ENCODE data around the gene PRCP.

PRCP gene

GRCh38 chr11:82892611-82893169 lies 7.5 kb downstream of the PRCP start:
- H3K9ac ChIP-seq (ENCODE audit: low read depth, low read length), result no peak overlapping the region
- H3K27ac ChIP-seq (ENCODE audit: low read depth, low read length), result no peak overlapping the region
- H3K4me1 ChIP-seq (ENCODE audit: insufficient read depth, low read length), result no peaks in the 10 kb centered on the region
- H3K36me3 ChIP-seq (ENCODE audit: insufficient read depth, low read length), result no peaks in the 10 kb centered on the region
- H3K27me3 ChIP-seq (ENCODE audit: insufficient read depth, low read length), result no peaks in the 10 kb centered on the region
- no peaks in the 10 kb centered on the region for H3K9me3 ChIP-seq (ENCODE audit: insufficient read depth, low read depth, low read length)
- 96% methylated on average over 2 of the region's 2 CpGs for WGBS
- no peak overlapping the region for H3K4me3 ChIP-seq (ENCODE audit: low read length)

GRCh38 chr11:82890936-82891335 lies 9.3 kb downstream of the PRCP start:
- H3K4me1 ChIP-seq (ENCODE audit: insufficient read depth, low read length), result no peaks in the 10 kb centered on the region
- H3K9me3 ChIP-seq (ENCODE audit: insufficient read depth, low read depth, low read length), result no peaks in the 10 kb centered on the region
- no peak overlapping the region for H3K9ac ChIP-seq (ENCODE audit: low read depth, low read length)
- H3K27me3 ChIP-seq (ENCODE audit: insufficient read depth, low read length), result no peaks in the 10 kb centered on the region
- H3K27ac ChIP-seq (ENCODE audit: low read depth, low read length), result no peak overlapping the region
- no peak overlapping the region for H3K4me3 ChIP-seq (ENCODE audit: low read length)
- no peaks in the 10 kb centered on the region for H3K36me3 ChIP-seq (ENCODE audit: insufficient read depth, low read length)

GRCh38 chr11:82890002-82890341 lies 10.3 kb downstream of the PRCP start:
- WGBS, result 85% methylated on average over 1 of the region's 1 CpG
- Histone ChIP-seq H3K9me3 (ENCODE audit: insufficient read depth, low read depth, low read length) (no peaks in the 10 kb centered on the region), H3K36me3 (ENCODE audit: insufficient read depth, low read length) (no peaks in the 10 kb centered on the region), H3K4me1 (ENCODE audit: insufficient read depth, low read length) (no peaks in the 10 kb centered on the region), H3K4me3 (ENCODE audit: low read length) (no peak overlapping the region), H3K27ac (ENCODE audit: low read depth, low read length) (no peak overlapping the region), H3K27me3 (ENCODE audit: insufficient read depth, low read length) (no peaks in the 10 kb centered on the region), H3K9ac (ENCODE audit: low read depth, low read length) (no peak overlapping the region; the same call in 1 of the 2 replicates)

GRCh38 chr11:82889133-82890001 lies 10.9 kb downstream of the PRCP start:
- Histone ChIP-seq H3K4me3 (ENCODE audit: low read length) (no peak overlapping the region), H3K36me3 (ENCODE audit: insufficient read depth, low read length) (no peaks in the 10 kb centered on the region)

GRCh38 chr11:82883853-82884252 lies 16.4 kb downstream of the PRCP start:
- Histone ChIP-seq H3K27ac (ENCODE audit: low read depth, low read length) (no peak overlapping the region), H3K27me3 (ENCODE audit: insufficient read depth, low read length) (no peaks in the 10 kb centered on the region), H3K9me3 (ENCODE audit: insufficient read depth, low read depth, low read length) (peaks cover 15% of the 10 kb centered on the region), H3K36me3 (ENCODE audit: insufficient read depth, low read length) (no peaks in the 10 kb centered on the region), H3K9ac (ENCODE audit: low read depth, low read length) (no peak overlapping the region), H3K4me1 (ENCODE audit: insufficient read depth, low read length) (no peaks in the 10 kb centered on the region), H3K4me3 (ENCODE audit: low read length) (no peak overlapping the region)
- WGBS, result 91% methylated on average over 3 of the region's 3 CpGs

More at GRCh38 chr11:82889133-82890001, 10.9 kb downstream of the PRCP start:
- no peaks in the 10 kb centered on the region for H3K9me3 ChIP-seq (ENCODE audit: insufficient read depth, low read depth, low read length)
- H3K27me3 ChIP-seq (ENCODE audit: insufficient read depth, low read length), result no peaks in the 10 kb centered on the region
- 74% methylated on average over 6 of the region's 6 CpGs for WGBS
- H3K27ac ChIP-seq (ENCODE audit: low read depth, low read length), result no peak overlapping the region
- no peaks in the 10 kb centered on the region for H3K4me1 ChIP-seq (ENCODE audit: insufficient read depth, low read length)
- no peak overlapping the region; the same call in 1 of the 2 replicates for H3K9ac ChIP-seq (ENCODE audit: low read depth, low read length)

GRCh38 chr11:82874646-82875523 lies 25.3 kb downstream of the PRCP start:
- no peak overlapping the region for H3K4me3 ChIP-seq (ENCODE audit: low read length)
- 93% methylated on average over 4 of the region's 4 CpGs for WGBS
- no peak overlapping the region for H3K9ac ChIP-seq (ENCODE audit: low read depth, low read length)
- no peaks in the 10 kb centered on the region for H3K36me3 ChIP-seq (ENCODE audit: insufficient read depth, low read length)
- H3K27me3 ChIP-seq (ENCODE audit: insufficient read depth, low read length), result no peaks in the 10 kb centered on the region
- H3K27ac ChIP-seq (ENCODE audit: low read depth, low read length), result no peak overlapping the region
- peaks cover 6% of the 10 kb centered on the region; the same call in 1 of the 2 replicates for H3K4me1 ChIP-seq (ENCODE audit: insufficient read depth, low read length)
- H3K9me3 ChIP-seq (ENCODE audit: insufficient read depth, low read depth, low read length), result no peaks in the 10 kb centered on the region

- WGBS, result 93% methylated on average over 3 of the region's 5 CpGs
- Histone ChIP-seq H3K9me3 (ENCODE audit: insufficient read depth, low read depth, low read length) (no peaks in the 10 kb centered on the region), H3K9ac (ENCODE audit: low read depth, low read length) (no peak overlapping the region), H3K27ac (ENCODE audit: low read depth, low read length) (no peak overlapping the region), H3K27me3 (ENCODE audit: insufficient read depth, low read length) (no peaks in the 10 kb centered on the region), H3K36me3 (ENCODE audit: insufficient read depth, low read length) (no peaks in the 10 kb centered on the region), H3K4me3 (ENCODE audit: low read length) (no peak overlapping the region), H3K4me1 (ENCODE audit: insufficient read depth, low read length) (peaks cover 6% of the 10 kb centered on the region; the same call in 1 of the 2 replicates)
Observed at GRCh38 chr11:82873919-82874333, 26.3 kb downstream of the PRCP start.

GRCh38 chr11:82872377-82873150 lies 27.7 kb downstream of the PRCP start:
- H3K27me3 ChIP-seq (ENCODE audit: insufficient read depth, low read length), result no peaks in the 10 kb centered on the region
- WGBS, result 88% methylated on average over 7 of the region's 7 CpGs
- H3K9ac ChIP-seq (ENCODE audit: low read depth, low read length), result no peak overlapping the region
- no peaks in the 10 kb centered on the region for H3K9me3 ChIP-seq (ENCODE audit: insufficient read depth, low read depth, low read length)
- no peak overlapping the region for H3K27ac ChIP-seq (ENCODE audit: low read depth, low read length)
- H3K36me3 ChIP-seq (ENCODE audit: insufficient read depth, low read length), result no peaks in the 10 kb centered on the region
- H3K4me1 ChIP-seq (ENCODE audit: insufficient read depth, low read length), result peaks cover 6% of the 10 kb centered on the region; the same call in 1 of the 2 replicates
- H3K4me3 ChIP-seq (ENCODE audit: low read length), result no peak overlapping the region

- Histone ChIP-seq H3K9ac (ENCODE audit: low read depth, low read length) (no peak overlapping the region), H3K27me3 (ENCODE audit: insufficient read depth, low read length) (no peaks in the 10 kb centered on the region), H3K4me3 (ENCODE audit: low read length) (no peak overlapping the region), H3K36me3 (ENCODE audit: insufficient read depth, low read length) (no peaks in the 10 kb centered on the region), H3K4me1 (ENCODE audit: insufficient read depth, low read length) (peaks cover 6% of the 10 kb centered on the region; the same call in 1 of the 2 replicates), H3K27ac (ENCODE audit: low read depth, low read length) (no peak overlapping the region), H3K9me3 (ENCODE audit: insufficient read depth, low read depth, low read length) (no peaks in the 10 kb centered on the region)
- WGBS, result 95% methylated on average over 2 of the region's 2 CpGs
Observed at GRCh38 chr11:82871646-82872045, 28.6 kb downstream of the PRCP start.

GRCh38 chr11:82869657-82870056 lies 30.6 kb downstream of the PRCP start:
- no peak overlapping the region for H3K9ac ChIP-seq (ENCODE audit: low read depth, low read length)
- no peak overlapping the region for H3K27ac ChIP-seq (ENCODE audit: low read depth, low read length)
- H3K36me3 ChIP-seq (ENCODE audit: insufficient read depth, low read length), result no peaks in the 10 kb centered on the region
- no peaks in the 10 kb centered on the region for H3K9me3 ChIP-seq (ENCODE audit: insufficient read depth, low read depth, low read length)
- H3K4me1 ChIP-seq (ENCODE audit: insufficient read depth, low read length), result peaks cover under 1% of the 10 kb centered on the region; the same call in 1 of the 2 replicates
- no peak overlapping the region for H3K4me3 ChIP-seq (ENCODE audit: low read length)
- H3K27me3 ChIP-seq (ENCODE audit: insufficient read depth, low read length), result no peaks in the 10 kb centered on the region

Measured in HUES64 (cell line).